NCI-H526 (cell line): ENCODE measurements around the gene CSNK1E.

ENCODE experiments used
- DNase-seq, 2 experiments: peaks; one replicate each; lab custom pipeline; 2025; lab: John Stamatoyannopoulos, UW

Gene CSNK1E

GRCh38 chr22:38327805-38328204 lies 10.6 kb upstream of the CSNK1E start:
- no peak for DNase-seq

- no peak for DNase-seq
Measured at GRCh38 chr22:38327396-38327795, 10.2 kb upstream of the CSNK1E start.

- DNase-seq = no peak
Measured at GRCh38 chr22:38325587-38325986, 8.4 kb upstream of the CSNK1E start.

GRCh38 chr22:38320605-38321402 lies 3.6 kb upstream of the CSNK1E start:
- no peak for DNase-seq

- no peak for DNase-seq
Measured at GRCh38 chr22:38318792-38319773, 1.9 kb upstream of the CSNK1E start.

GRCh38 chr22:38317995-38318715 lies 922 bp upstream of the CSNK1E start:
- peak; percentile 47 to 79 for DNase-seq

GRCh38 chr22:38316364-38317121 lies 690 bp downstream of the CSNK1E start:
- peak in 1 of 2 experiments; percentile 33 for DNase-seq

- peak in 1 of 2 experiments; percentile 25 for DNase-seq
Measured at GRCh38 chr22:38315823-38316363, 1.3 kb downstream of the CSNK1E start.

- DNase-seq = peak in 1 of 2 experiments; percentile 21
Measured at GRCh38 chr22:38314933-38315822, 2.1 kb downstream of the CSNK1E start.

- no peak for DNase-seq
Measured at GRCh38 chr22:38314051-38314932, 2.9 kb downstream of the CSNK1E start.

- no peak for DNase-seq
Measured at GRCh38 chr22:38313384-38313955, 3.8 kb downstream of the CSNK1E start.

GRCh38 chr22:38312261-38312800 lies 4.9 kb downstream of the CSNK1E start:
- DNase-seq = no peak

GRCh38 chr22:38311323-38311620 lies 6.0 kb downstream of the CSNK1E start:
- no peak for DNase-seq

GRCh38 chr22:38310518-38311322 lies 6.5 kb downstream of the CSNK1E start:
- DNase-seq = no peak

- no peak for DNase-seq
Measured at GRCh38 chr22:38309614-38310517, 7.4 kb downstream of the CSNK1E start.

- DNase-seq = no peak
Measured at GRCh38 chr22:38308791-38309498, 8.3 kb downstream of the CSNK1E start.
